Measurements from ENCODE around the gene TCTN1. TPM values are rescaled to one million over a fixed set of nuclear protein-coding genes. Genes with fewer than 3 reads are reported as not detected.

The TCTN1 gene
- total RNA-seq, 6 experiments from 2014 or later, result 9.6 to 17.0 (median 10.8) TPM

- TF ChIP-seq POLR2A (IDR thresholded peaks at IDR 0.05) (no peak), CTCF (IDR thresholded peaks at IDR 0.05) (no peak)
- intact Hi-C loops (cut with DNase I), result no loop called here
- DNase-seq, result no peak
These were observed 53.0 kb downstream of the TCTN1 start for GRCh38 chr12:110666892-110667291.

DNA sequence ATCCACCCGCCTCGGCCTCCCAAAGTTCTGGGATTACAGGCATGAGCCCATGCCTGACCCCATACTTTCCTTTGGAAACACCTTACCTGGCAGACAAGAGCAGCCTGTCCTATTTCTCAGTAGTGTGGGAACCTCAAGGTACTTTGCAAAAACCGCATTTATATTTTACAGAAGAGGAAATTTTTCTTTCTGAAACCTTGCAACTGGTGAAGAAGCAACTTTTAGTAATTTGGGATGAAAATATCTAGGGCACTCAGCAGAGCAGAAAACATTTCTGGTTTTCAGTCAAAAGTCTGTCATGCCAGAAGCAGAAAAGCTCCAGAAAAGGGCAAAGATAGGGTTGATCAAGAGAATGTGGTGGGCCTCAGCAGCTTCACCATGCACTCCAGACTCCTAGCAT lies 53.7 kb downstream of the TCTN1 start:
- intact Hi-C loops (cut with DNase I), result no loop called here
- Histone ChIP-seq H3K4me1 (no peaks in the 10 kb centered on the region), H3K9me3 (no peaks in the 10 kb centered on the region), H3K4me3 (no peak overlapping the region), H3K27ac (no peak overlapping the region), H3K27me3 (no peaks in the 10 kb centered on the region), H3K36me3 (no peaks in the 10 kb centered on the region)
- DNase-seq (no peak), ATAC-seq (no peak)
- TF ChIP-seq CTCF (IDR thresholded peaks at IDR 0.05), result no peak
- no peak for TF ChIP-seq POLR2A (IDR thresholded peaks at IDR 0.05)
- WGBS (ENCODE audit: insufficient coverage, low coverage, low lambda C conversion rate, missing lambda C conversion rate), result 90% methylated on average over 3 of the region's 3 CpGs

More at GRCh38 chr12:110666892-110667291, 53.0 kb downstream of the TCTN1 start:
- no peaks in the 10 kb centered on the region for H3K27me3 ChIP-seq
- ATAC-seq, result no peak
- H3K9me3 ChIP-seq, result no peaks in the 10 kb centered on the region
- H3K4me3 ChIP-seq, result no peak overlapping the region
- WGBS (ENCODE audit: insufficient coverage, low coverage, low lambda C conversion rate, missing lambda C conversion rate), result 63% methylated on average over 2 of the region's 6 CpGs
- H3K36me3 ChIP-seq, result no peaks in the 10 kb centered on the region
- no peak overlapping the region for H3K27ac ChIP-seq
- no peaks in the 10 kb centered on the region for H3K4me1 ChIP-seq

DNA sequence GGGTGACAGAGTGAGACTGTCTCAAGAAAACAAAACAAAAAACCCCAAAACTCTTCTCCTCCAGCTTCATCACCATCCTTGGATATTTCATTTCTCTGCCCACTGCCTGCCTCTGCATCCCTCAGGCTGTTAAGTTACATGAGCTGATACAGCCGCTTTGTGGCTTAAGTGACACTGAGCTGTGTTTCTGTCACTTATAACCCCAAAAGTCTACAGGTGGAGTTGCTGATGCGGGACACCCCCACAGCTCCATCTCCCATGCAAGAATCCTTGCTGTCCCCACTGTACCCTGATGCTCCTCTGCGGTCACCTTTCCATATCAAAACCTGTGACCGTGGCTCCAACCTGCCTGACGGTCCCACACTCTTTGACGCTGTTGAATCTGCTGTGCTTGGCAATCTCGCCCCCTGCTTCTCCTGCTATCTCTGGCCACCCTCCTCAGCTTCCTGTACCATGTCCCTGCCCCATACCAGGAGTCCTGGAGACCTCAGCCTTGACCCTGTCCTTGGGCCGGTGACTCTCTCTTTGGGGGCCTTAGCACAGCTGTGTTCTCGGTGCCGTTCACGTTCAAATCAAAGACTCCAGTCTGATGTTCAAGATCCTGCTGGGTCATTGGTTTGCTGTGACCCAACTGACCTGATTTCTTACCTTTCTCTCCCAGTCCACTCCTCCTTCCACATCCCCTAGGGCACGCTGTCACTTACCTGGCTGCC lies 54.7 kb downstream of the TCTN1 start:
- Histone ChIP-seq H3K36me3 (no peaks in the 10 kb centered on the region), H3K27me3 (no peaks in the 10 kb centered on the region), H3K9me3 (no peaks in the 10 kb centered on the region), H3K4me3 (no peak overlapping the region), H3K27ac (no peak overlapping the region), H3K4me1 (peaks cover 0 to under 1% (median 0%) of the 10 kb centered on the region in 4 donors)
- ATAC-seq, result no peak
- TF ChIP-seq CTCF (IDR thresholded peaks at IDR 0.05) (no peak), POLR2A (IDR thresholded peaks at IDR 0.05) (no peak)
- 86% methylated on average over 7 of the region's 12 CpGs for WGBS (ENCODE audit: insufficient coverage, low coverage, low lambda C conversion rate, missing lambda C conversion rate)
- intact Hi-C loops (cut with DNase I), result no loop called here
- no peak for DNase-seq

DNA sequence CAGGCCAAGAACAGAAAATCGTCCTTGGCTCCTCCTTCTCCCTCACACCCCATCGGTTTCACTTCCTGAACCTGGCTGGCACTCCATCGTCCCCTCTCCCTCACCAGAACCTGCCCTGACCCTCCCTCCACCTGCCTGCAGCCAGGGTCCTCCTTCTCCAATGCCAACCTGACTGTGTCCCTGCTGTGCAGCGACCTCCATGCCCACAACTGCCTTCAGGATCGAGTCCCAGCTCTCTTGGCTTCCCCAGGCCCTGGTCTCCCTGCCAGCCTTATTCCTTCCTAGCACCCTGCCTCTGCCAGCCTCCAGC lies 55.2 kb downstream of the TCTN1 start:
- DNase-seq (no peak), ATAC-seq (no peak)
- no peaks in the 10 kb centered on the region for H3K27me3 ChIP-seq
- peaks cover 0 to 4% (median 0%) of the 10 kb centered on the region in 4 donors for H3K4me1 ChIP-seq
- H3K4me3 ChIP-seq, result no peak overlapping the region
- H3K9me3 ChIP-seq, result no peaks in the 10 kb centered on the region
- H3K27ac ChIP-seq, result no peak overlapping the region
- WGBS (ENCODE audit: insufficient coverage, low coverage, low lambda C conversion rate, missing lambda C conversion rate), result 44% methylated on average over 5 of the region's 5 CpGs
- TF ChIP-seq CTCF (IDR thresholded peaks at IDR 0.05) (no peak), POLR2A (IDR thresholded peaks at IDR 0.05) (no peak)
- intact Hi-C loops (cut with DNase I), result no loop called here
- no peaks in the 10 kb centered on the region for H3K36me3 ChIP-seq

Measured in right lobe of liver (tissue), 6 donors.